SK-N-SH treated with all-trans-retinoic acid at 6 μM for 48 hours (cell line): ENCODE data around the gene TRIOBP.

ENCODE experiments used
- ATAC-seq: fragments of 200-7000 bp; cut with Tn5 transposase; 3 replicates; pipeline ENCODE4 v1.9.1; 2020; ENCODE audit warnings: mild to moderate bottlenecking, moderate library complexity
- ARNTL ChIP-seq: fragments of 450-650 bp; formaldehyde crosslinking; IDR thresholded peaks from 2 replicates; pipeline ENCODE4 v1.5.0; 2020; ENCODE audit warnings: low read depth, mild to moderate bottlenecking, moderate library complexity, borderline replicate concordance
- CREB5 ChIP-seq: fragments of 250-450 bp; sonication (Bioruptor Pico); IDR thresholded peaks from 2 replicates; pipeline ENCODE4 v1.5.1; 2020; ENCODE audit warnings: low read depth, mild to moderate bottlenecking, moderate library complexity
- CSDC2 ChIP-seq: fragments of 250-450 bp; sonication (Bioruptor Pico); IDR thresholded peaks from 2 replicates; pipeline ENCODE4 v1.5.0; 2020; ENCODE audit warnings: mild to moderate bottlenecking, moderate library complexity
- CSRNP3 ChIP-seq: fragments of 250-450 bp; sonication (Bioruptor Pico); IDR thresholded peaks from 2 replicates; pipeline ENCODE4 v1.5.1; 2021; ENCODE audit warnings: mild to moderate bottlenecking, moderate library complexity
- ESRRG ChIP-seq: fragments of 250-450 bp; sonication (Bioruptor Pico); IDR thresholded peaks from 2 replicates; pipeline ENCODE4 v1.6.1; 2021; ENCODE audit warnings: mild to moderate bottlenecking
- GLIS3 ChIP-seq: fragments of 250-450 bp; sonication (Bioruptor Pico); IDR thresholded peaks from 2 replicates; pipeline ENCODE4 v1.5.0; 2020; ENCODE audit warnings: mild to moderate bottlenecking, moderate library complexity
- ISL1 ChIP-seq: fragments of 250-450 bp; sonication (Bioruptor Pico); IDR thresholded peaks from 2 replicates; pipeline ENCODE4 v2.1.2; 2022; ENCODE audit warnings: mild to moderate bottlenecking, moderate library complexity
- PATZ1 ChIP-seq: fragments of 250-450 bp; sonication (Bioruptor Pico); IDR thresholded peaks from 2 replicates; pipeline ENCODE4 v1.8.0; 2020; ENCODE audit warnings: mild to moderate bottlenecking, moderate library complexity, borderline replicate concordance
- POU6F1 ChIP-seq: fragments of 250-450 bp; sonication (Bioruptor Pico); IDR thresholded peaks from 2 replicates; pipeline ENCODE4 v1.8.0; 2021; ENCODE audit warnings: low read depth, mild to moderate bottlenecking, moderate library complexity, borderline replicate concordance
- PPARA ChIP-seq: fragments of 250-450 bp; sonication (Bioruptor Pico); IDR thresholded peaks from 2 replicates; pipeline ENCODE4 v1.5.0; 2020; ENCODE audit warnings: mild to moderate bottlenecking, borderline replicate concordance
- RARB ChIP-seq: fragments of 250-450 bp; sonication (Bioruptor Pico); IDR thresholded peaks from 2 replicates; pipeline ENCODE4 v1.8.0; 2021; ENCODE audit warnings: mild to moderate bottlenecking, moderate library complexity
- SNAI2 ChIP-seq: fragments of 250-450 bp; sonication (Bioruptor Pico); IDR thresholded peaks from 2 replicates; pipeline ENCODE4 v1.5.0; 2020; ENCODE audit warnings: mild to moderate bottlenecking, moderate library complexity
- TCF4 ChIP-seq: fragments of 250-450 bp; sonication (Bioruptor Pico); IDR thresholded peaks from 2 replicates; pipeline ENCODE4 v1.8.0; 2021; ENCODE audit warnings: mild to moderate bottlenecking, moderate library complexity, borderline replicate concordance
- TOX ChIP-seq: fragments of 250-450 bp; sonication (Bioruptor Pico); IDR thresholded peaks from 2 replicates; pipeline ENCODE4 v1.8.0; 2021; ENCODE audit warnings: mild to moderate bottlenecking, moderate library complexity, borderline replicate concordance
- TSHZ2 ChIP-seq: fragments of 250-450 bp; sonication (Bioruptor Pico); IDR thresholded peaks from 2 replicates; pipeline ENCODE4 v1.5.0; 2020; ENCODE audit warnings: mild to moderate bottlenecking, moderate library complexity
- ZC3H10 ChIP-seq: fragments of 250-450 bp; sonication (Bioruptor Pico); IDR thresholded peaks from 2 replicates; pipeline ENCODE4 v1.5.1; 2021; ENCODE audit warnings: mild to moderate bottlenecking, moderate library complexity
- ZFP3 ChIP-seq: fragments of 250-450 bp; sonication (Bioruptor Pico); IDR thresholded peaks from 2 replicates; pipeline ENCODE4 v1.5.0; 2020; ENCODE audit warnings: mild to moderate bottlenecking, moderate library complexity
- ZFP30 ChIP-seq: fragments of 450-650 bp; formaldehyde crosslinking; IDR thresholded peaks from 2 replicates; pipeline ENCODE4 v1.5.0; 2022; ENCODE audit warnings: mild to moderate bottlenecking, moderate library complexity
- ZNF70 ChIP-seq: fragments of 450-650 bp; formaldehyde crosslinking; IDR thresholded peaks from 2 replicates; pipeline ENCODE4 v1.5.0; 2020; ENCODE audit warnings: mild to moderate bottlenecking, moderate library complexity

The TRIOBP gene

GRCh38 chr22:37790234-37790633 lies 93.4 kb downstream of the TRIOBP start:
- no peak for TF ChIP-seq CSRNP3
- ATAC-seq, result no peak

GRCh38 chr22:37792494-37792893 lies 95.6 kb downstream of the TRIOBP start:
- ATAC-seq, result no peak
- no peak for TF ChIP-seq SNAI2 (CRISPR knock-in tag)
- no peak for TF ChIP-seq PPARA (CRISPR knock-in tag)
- TF ChIP-seq CSRNP3, result no peak
- no peak for TF ChIP-seq ZFP30 (CRISPR knock-in tag)
- TF ChIP-seq TCF4 (CRISPR knock-in tag), result no peak
- TF ChIP-seq GLIS3 (CRISPR knock-in tag), result no peak
- no peak for TF ChIP-seq ZNF70 (CRISPR knock-in tag)
- TF ChIP-seq RARB, result no peak
- TF ChIP-seq ARNTL (CRISPR knock-in tag), result no peak
- TF ChIP-seq ZFP3 (CRISPR knock-in tag), result no peak
- TF ChIP-seq PATZ1 (CRISPR knock-in tag), result no peak
- TF ChIP-seq POU6F1 (CRISPR knock-in tag), result no peak
- no peak for TF ChIP-seq ISL1
- no peak for TF ChIP-seq TSHZ2 (CRISPR knock-in tag)
- no peak for TF ChIP-seq TOX (CRISPR knock-in tag)
- no peak for TF ChIP-seq CREB5 (CRISPR knock-in tag)
- TF ChIP-seq ESRRG (CRISPR knock-in tag), result no peak

GRCh38 chr22:37794376-37794775 lies 97.5 kb downstream of the TRIOBP start:
- ATAC-seq, result no peak
- TF ChIP-seq TCF4 (CRISPR knock-in tag) (no peak), ZC3H10 (CRISPR knock-in tag) (no peak), ZFP30 (CRISPR knock-in tag) (no peak), CSDC2 (CRISPR knock-in tag) (no peak)
- TF ChIP-seq, all 23 proteins: peak for 0
